ENCODE results near the gene RALGAPB.
"Not testable (repeated sequence)": the region's sequence is repeated elsewhere in the genome, so short reads cannot be mapped to it uniquely, and the experiment has no call there.

The RALGAPB gene

DNA sequence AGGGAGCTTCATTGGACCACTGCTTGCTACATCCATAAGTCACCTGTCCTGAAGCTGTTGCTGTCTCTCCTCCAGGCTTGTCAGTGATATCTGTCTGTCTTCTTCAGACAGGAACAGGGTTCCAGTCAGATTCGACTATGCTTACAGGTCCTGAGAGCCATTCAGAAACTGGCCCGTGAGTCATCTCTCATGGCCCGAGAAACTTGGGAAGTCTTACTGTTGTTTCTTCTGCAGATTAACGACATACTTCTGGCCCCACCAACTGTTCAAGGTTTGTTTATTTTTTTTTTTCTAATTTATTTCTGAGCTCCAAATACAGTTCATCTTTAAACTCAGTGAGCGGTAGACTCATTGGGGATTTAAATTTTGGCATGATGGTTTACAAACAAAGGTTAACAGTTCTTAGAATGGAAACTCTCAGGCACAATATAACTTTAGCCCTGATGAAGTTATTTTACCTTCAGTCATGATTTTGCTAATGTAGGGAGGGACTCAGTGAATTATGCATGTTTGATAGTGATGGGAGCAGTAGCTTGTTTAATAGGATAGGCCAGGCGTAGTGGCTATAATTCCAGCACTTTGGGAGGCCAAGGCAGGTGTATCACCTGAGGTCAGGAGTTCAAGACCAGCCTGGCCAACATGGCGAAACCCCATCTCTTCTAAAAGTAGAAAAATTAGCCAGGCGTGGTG is 24.7 kb downstream of the RALGAPB start:
- DNase-seq (ENCODE audit: low read depth) = no peak

DNA sequence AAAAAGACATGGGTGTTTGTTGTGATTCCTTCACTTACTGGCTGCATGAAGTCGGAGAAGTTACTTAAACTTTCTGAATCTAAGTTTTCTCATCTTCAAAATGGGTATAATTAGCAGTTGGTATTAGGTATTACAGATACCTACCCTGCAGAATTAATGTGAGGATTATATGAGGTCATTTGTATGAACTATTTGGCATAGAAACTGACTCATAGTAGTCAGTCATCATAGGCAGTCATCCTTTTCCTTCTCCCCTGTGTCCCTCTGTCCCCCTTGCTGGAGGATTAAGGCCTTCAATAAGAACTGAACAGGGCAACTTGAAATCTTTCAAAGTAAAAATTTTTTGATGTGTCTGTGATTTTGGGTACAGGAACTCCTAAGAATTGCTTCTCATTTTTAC is 26.3 kb downstream of the RALGAPB start:
- DNase-seq (ENCODE audit: low read depth) = no peak

DNA sequence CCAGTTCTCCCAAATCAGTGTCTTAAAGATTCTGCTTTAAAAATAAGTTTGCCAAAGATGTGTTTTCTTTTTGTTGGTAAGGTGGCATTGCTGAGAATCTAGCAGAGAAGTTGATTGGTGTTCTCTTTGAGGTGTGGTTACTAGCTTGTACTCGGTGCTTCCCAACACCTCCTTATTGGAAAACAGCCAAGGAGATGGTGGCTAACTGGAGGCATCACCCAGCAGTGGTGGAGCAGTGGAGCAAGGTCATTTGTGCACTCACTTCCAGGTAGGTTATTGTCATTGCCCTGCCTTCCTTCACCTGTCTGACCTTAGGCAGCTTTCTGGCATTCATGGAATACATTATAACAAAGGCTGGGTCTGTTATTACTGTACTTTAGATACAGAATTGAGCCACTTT is 26.7 kb downstream of the RALGAPB start:
- DNase-seq (ENCODE audit: low read depth) = no peak

DNA sequence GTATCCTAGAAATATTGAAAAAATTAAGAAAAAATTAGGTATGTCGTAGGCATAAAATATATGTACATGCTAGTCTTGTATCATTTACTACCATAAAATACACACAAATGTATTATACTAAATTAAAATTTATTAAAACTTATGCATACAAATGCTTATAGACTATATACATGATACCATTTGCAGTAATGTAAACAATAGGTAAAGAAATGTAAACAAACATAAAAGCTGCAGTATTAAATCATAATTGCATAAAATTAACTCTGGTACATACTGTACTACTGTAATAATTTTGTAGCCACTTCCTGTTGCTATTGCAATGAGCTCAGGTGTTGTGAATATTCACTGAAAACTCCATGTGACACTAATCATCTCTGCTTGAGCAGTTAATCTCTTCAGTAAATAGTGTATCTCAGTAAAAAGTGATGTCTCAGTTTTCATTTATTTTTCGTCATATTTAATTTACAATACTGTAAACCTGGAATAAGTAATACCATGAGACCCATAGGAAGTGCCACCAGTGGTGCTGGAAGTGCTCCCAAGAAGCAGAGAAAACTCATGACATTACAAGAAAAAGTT is 29.3 kb downstream of the RALGAPB start:
- no peak for DNase-seq (ENCODE audit: low read depth)

DNA sequence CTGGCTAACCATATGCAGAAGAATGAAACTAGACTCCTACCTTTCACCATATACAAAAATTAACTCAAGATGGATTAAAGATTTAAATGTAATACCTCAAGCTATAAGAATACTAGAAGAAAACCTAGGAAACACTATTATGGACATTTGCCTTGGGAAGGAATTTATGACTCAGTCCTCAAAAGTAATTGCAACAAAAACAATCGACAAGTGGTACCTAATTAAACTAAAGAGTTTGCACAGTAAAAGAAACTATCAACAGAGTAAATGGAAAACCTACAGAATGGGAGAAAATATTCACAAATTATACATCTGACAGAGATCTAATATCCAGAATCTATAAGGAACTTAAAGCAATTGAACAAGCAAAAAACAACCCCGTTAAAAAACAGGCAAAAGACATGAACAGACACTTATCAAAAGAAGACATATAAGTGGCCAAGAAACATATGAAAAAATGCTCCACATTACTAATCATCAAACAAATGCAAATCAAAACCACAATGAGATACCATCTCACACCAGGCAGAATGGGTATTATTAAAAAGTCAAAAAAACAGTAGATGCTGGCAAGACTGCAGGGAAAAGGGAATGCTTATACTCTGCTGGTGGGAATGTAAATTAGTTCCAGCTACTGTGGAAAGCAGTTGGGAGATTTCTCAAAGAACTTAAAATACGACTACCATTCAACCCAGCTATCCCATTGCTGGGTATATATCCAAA is 31.9 kb downstream of the RALGAPB start:
- DNase-seq (ENCODE audit: low read depth) = no peak

DNA sequence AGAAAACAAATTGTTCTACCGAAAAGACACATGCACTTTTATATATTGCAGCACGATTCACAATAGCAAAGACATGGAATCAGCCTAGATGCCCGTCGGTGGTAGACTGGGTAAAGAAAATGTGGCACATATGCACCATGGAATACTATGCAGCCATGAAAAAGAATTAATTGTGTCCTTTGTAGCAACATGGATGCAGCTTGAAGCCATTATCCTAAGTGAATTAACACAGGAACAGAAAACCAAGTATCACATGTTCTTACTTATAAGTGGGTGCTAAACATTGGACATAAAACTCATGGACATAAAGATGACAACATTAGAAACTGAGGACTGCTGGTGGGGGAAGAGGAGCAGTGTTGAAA is 32.4 kb downstream of the RALGAPB start:
- no peak for DNase-seq (ENCODE audit: low read depth)

DNA sequence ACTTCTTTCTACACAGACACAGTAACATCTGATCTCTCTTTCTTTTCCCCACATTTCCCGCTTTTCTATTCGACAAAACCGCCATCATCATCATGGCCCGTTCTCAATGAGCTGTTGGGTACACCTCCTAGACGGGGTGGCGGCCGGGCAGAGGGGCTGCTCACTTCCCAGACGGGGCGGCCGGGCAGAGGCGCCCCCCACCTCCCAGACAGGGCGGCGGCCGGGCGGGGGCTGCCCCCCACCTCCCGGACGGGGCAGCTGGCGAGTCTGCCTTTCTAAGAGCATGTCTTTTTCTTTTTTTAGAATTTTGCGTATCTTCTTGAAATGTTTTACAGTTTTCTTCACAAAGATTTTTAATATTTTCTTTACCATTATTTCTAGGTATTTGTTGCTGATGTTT is 39.1 kb downstream of the RALGAPB start:
- DNase-seq (ENCODE audit: low read depth) = not testable (repeated sequence)

DNA sequence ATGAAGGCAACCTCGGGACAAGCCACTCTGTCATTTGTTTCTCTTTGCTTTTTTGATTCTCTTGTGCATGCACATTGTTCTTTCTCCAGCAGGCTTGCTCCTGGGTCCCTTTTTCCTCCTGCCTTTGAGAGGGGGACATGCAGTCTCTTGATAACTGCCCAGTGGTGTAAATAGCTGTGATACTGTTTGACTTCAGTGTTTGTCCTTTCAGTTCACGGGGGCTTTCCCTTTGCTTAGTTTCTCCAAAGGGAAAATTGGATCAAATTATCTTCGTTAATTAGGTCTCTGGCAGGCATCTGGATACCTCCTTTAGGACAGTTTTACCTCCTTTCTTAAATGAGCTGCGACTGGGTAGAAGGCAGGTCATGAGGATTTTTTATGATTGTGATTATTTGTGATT is 41.5 kb downstream of the RALGAPB start:
- no peak for DNase-seq (ENCODE audit: low read depth)

DNA sequence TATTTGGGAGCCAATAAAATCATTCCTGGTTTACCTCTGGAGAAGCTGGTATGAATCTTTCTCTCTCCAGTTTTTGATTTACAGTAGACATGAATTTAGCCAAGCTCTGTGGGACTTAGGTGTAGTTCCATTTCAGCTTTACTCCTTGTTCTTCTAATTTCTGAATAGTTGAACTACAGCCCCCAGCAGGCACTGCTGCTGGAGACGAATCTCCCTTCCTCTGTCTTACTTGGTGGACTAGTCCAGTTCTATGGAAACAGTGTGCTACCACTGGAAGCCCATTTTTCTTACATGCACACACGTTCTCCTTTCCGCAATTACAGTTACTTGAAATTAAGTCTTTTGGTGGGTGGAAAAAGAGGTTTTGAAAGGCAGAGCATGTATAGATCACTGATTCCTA is 42.3 kb downstream of the RALGAPB start:
- DNase-seq (ENCODE audit: low read depth) = no peak

DNA sequence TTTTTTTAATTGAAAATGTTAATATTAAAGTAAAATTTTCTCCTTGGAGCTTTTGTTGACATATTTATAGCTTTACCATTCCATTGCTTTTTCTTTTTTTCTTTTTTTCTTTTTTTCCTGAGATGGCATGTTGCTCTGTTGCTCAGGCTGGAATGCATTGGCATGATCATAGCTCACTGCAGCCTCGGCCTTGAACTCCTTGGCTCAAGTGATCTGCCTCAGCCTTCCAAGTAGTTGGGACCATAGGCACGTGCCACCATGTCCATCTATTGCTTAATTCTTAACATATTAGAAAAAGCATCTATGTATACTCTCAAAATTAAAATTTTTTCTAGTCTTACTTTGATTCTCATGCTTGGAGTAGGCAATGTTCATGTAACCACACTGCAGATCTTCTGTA is 43.0 kb downstream of the RALGAPB start:
- DNase-seq (ENCODE audit: low read depth) = no peak

DNA sequence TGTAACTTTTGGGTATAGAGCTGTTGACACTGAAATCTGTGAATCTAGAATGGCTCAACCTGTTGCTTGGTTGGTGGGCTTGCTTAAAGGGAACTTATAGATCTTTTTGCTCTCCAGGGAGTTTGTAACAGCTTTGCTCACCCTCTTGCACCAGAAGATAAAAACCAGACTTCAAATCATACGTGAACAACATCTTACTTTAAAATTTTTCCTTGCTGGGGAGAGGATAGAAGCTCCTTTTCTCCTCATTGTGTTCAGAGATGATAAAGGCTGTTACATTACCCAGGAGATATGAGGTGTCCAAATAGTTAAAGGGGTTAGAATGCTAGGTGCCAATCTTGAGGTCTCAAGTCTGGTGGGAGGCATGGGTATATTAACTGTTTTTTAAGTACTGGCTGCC is 46.8 kb downstream of the RALGAPB start:
- DNase-seq (ENCODE audit: low read depth) = no peak

DNA sequence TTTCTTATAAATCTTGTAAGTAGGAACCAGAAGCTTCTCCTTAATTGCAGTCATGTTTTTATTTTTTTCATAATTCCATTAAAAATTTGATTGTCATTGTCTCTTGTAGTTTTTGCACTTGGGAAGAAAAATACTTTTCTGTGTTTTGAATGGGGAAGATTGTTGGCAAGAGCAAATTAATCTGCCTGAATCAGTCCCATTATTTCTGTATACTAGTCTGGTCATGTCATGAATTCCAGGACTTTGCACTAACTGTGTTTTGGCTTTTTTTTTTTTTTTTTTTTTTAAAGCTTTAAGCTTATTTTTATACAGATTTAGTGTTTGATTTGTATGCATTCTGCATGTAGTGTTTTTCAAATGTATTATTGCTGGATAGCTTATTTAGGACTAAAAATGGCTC is 47.6 kb downstream of the RALGAPB start:
- no peak for DNase-seq (ENCODE audit: low read depth)

DNA sequence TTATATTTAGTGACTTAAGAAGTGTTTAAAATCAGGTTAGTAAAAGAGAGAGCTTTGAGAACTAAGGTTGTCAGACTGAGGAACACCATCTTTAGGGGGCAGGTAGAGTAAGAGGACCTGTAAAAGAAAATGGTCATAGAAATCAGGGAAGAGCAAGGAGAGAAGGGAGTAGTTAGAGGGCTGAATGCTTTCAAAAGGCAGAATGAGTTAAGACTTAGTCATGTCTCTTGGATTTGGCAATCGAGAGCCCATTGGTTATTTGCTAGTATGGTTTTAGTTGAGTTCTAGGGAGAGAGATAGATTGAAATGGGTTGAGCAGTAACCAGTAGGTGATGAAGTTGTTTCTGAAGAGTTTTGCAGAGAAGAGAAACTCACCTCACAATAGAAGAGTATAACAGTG is 51.1 kb downstream of the RALGAPB start:
- no peak for DNase-seq (ENCODE audit: low read depth)

DNA sequence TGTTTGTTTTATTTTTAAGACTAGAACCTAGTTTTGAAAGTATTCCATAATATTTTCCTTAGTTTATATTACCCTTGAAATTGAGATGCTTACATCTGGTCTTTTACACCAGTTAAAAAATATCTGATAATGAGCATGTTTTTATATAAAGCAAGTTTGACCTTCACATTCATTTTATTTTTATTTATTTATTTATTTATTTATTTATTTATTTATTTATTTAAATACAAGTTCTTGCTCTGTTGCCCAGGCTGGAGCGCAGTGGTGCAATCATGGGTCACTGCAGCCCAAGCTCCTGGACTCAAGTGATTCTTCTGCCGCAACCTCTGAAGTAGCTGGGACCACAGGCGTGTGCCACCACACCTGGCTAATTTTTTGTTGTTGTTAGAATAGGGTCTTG is 55.5 kb downstream of the RALGAPB start:
- no peak for DNase-seq (ENCODE audit: low read depth)

DNA sequence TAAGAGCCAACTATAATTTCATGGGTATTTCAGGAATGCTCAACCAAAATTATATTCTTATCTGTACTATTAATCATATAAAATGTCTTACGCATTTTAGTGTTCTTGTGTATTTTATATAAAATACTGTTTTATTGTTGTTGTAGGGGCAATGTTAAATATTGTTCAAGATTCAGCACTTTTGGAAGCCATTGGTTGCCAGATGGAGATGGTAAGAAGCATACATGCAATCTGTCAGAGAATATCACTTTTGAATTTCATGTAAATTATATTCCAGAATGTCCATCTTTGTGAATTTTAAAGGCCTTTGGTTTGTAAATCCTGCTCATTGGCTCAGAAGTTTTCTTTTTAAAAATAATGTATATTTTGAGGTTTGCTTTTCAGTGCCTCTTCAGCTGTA is 58.4 kb downstream of the RALGAPB start:
- DNase-seq (ENCODE audit: low read depth) = no peak

DNA sequence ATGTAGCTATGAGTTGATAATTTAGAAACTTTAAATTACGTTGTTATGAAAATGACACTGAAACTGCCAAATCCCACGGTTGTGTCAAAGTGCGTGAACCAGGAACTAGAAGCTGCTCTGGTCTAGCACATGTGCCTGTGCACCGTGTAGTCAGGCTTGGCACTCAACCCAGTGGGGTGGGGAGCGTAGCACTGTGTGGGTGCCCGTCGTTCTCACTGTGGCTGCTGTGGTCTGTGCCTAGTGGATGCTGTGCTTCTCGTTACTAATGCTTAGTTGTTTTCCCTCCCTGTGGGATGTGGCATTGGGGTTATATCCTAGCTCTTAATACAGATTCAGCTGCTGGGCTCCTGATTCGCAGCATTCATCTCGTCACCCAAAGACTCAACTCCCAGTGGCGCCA is 62.1 kb downstream of the RALGAPB start:
- DNase-seq (ENCODE audit: low read depth) = no peak

DNA sequence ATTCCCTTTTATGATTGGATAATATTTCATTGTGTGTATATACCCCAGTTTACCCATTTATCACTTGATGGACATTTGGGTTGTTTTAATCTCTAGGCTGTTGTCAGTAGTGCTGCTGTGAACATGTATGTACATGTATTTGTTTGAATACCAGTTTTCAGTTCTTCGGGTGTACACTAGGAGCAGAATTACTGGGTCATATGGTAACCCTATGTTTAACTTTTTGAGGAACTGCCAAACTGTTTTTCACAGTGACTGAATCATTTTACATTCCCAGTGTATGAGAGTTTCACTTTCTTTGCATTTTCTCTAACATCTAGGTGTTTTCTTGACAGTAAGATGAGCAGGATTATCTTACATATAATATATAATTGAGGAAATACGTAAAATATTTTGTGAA is 63.7 kb downstream of the RALGAPB start:
- no peak for DNase-seq (ENCODE audit: low read depth)

DNA sequence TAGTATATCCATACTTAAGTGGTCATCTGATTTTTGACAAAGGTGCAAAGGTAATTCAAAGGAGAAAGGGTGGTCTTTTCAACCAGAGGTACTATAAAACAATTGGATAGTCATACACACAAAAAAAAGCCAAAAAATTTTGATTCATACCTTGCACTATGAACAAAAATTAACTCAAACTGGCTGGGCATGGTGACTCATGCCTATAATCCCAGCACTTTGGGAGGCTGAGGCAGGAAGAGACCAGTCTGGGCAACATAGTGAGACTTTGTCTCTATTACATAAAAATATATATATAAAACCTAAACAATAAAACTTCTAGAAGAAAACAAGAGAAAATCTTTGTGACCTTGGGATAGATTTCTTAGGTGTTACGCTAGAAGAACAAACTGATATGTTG is 64.5 kb downstream of the RALGAPB start:
- DNase-seq (ENCODE audit: low read depth) = no peak

DNA sequence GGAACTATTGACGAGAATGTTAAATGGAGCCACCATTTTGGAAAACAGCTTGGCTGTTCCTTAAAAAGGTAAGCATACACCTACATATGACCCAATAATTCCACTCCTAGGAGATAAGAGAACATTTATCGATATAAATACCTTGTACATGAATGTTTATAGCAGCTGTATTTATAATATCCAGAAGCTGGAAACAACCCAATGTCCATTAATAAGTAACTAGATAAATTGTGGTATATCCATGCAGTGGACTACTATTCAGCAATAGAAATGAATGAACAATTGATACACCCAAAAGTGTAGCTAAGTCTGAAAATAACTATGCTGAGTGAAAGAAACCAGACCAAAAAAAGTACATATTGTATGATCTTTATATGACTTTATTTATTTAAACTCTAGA is 66.1 kb downstream of the RALGAPB start:
- no peak for DNase-seq (ENCODE audit: low read depth)

DNA sequence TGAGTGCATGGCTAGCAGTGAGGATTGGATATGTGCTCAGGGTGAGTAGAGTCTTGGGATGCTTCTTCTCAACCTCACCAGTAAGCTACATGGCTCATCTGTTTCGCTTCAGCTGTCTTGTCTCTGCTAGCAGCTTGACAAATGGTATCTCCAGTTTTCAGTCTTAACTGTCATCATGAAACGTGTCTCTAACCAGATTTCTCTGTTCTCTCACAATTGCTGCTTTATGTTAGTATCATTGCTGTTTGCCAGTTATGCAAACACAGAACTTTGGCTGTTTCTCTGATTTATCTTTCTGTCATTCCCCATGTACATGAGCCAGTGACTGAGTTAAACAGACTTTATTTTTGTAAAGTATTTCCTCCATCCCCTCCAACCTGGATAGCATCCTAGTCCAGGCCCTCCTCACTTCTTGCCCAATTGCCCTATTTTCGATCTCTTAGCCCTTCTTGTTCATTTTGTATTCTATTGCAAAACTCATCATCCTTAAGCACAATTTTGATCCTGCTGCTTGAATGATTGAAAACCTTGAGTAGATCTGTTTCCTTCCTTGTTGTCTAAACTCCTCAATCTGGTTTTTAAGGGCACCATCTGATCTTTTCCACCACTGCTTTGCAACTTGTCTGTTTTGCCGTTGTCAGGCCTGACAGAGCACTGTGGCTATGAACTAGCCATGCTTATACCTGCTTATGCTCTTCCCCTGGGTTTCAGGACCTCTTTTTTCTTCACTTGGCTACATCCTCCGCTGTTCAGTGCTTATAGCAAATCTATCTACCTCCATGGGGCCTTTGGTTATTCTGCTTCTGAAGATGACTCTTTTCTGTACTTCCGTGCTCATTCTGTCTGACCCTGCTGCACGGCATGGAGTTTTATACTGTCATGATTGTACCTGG is 70.6 kb downstream of the RALGAPB start:
- no peak for DNase-seq (ENCODE audit: low read depth)

DNA sequence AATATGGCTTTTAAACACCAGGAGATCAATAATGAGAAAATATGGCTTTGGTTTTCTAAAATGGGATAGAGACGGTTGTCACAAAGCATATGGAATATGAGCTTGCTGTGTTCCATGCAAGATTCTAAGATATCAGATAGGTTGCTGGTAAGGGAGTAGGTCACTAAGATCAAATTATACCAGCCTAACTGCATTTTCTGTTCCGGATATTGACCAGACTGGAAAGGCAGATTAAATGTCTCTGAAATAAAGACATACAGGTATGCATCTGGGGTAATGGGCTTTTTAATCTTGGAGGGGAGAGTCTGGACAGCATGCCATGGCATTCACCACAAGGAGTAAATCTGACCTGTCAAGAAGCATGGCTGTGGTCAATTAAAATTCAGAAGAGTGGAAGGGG is 73.1 kb downstream of the RALGAPB start:
- no peak for DNase-seq (ENCODE audit: low read depth)

DNA sequence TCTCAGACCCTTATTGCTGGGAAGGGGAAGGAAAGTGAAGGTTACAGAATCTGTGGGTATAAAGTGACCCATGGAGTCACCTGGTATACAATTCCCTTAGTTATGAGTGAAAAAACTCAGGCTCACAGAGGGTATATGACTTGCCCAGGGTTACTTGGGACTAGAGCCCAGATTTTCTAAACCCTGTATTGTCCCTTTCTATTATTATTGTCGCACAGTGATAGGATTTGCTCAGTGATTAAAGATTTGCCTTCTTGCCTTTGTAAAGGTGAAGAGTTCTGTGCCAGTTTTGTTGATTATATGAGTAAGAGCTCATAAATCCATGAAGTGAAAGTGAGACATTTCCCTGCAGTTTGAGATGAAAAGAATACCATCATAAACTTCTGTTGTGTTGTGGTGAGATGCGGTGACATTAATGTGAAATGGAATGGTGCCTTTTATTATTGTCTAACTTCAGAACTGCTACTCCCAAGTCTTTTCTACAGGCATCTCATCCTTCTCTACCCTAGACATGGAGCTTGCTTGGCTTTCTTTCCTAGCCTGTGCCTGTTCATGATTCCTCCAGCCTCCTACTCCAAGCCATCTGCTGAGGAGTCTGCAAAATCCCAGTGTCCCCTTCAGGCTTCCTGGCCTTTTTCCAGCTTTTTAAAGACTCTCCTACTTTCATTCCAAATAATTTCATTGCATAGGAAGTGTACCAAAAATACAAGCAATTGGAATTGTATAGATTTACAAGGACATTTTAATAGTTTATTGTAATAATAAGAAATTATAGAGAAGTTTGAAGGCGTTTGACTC is 74.8 kb downstream of the RALGAPB start:
- no peak for DNase-seq (ENCODE audit: low read depth)
